Gastroesophageal sphincter (tissue), 3 donors: ENCODE measurements around the gene DNAH9.
"Not testable (repeated sequence)": the region's sequence is repeated elsewhere in the genome, so short reads cannot be mapped to it uniquely, and the experiment has no call there.

Source experiments
- EP300 ChIP-seq: sonication (generic); formaldehyde crosslinking; IDR thresholded peaks from one replicate; pipeline ENCODE4 v1.6.1; 2017; ENCODE audit warnings: antibody characterized with exemption, mild to moderate bottlenecking
- POLR2A ChIP-seq, 2 donors: fragments of 450-650 bp; IDR thresholded peaks; one replicate each; pipeline ENCODE4 v1.6.1; 2017; ENCODE audit warnings: antibody characterized with exemption in 2 of 2, mild to moderate bottlenecking in 2 of 2, moderate library complexity in 1 of 2
- TF ChIP-seq, protein P1 (sequence below), 4 experiments: fragments of 200-600 bp in 2 of 4; fragments of 450-650 bp in 2 of 4; sonication (generic) in 1 of 4; IDR thresholded peaks; one replicate each; pipeline ENCODE4 v1.5.1; 2017 to 2019; ENCODE audit warnings: antibody characterized with exemption in 4 of 4, mild to moderate bottlenecking in 2 of 4, moderate library complexity in 2 of 4

DNA sequence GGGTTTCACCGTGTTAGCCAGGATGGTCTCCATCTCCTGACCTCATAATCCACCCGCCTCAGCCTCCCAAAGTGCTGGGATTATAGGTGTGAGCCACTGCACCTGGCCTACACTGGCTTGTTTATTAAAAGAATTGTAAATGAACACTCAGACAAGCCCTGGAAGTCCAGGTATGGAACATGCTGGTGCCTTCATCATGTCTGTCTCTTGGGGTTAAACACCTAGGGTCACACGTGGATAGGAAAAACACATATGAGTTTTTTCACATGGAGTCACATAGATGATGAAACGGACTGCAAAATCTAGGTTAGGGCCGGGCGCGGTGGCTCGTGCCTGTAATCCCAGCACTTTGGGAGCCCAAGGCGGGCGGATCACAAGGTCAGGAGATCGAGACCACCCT, 344.8 kb downstream of the DNAH9 start:
- TF ChIP-seq, protein P1, sequence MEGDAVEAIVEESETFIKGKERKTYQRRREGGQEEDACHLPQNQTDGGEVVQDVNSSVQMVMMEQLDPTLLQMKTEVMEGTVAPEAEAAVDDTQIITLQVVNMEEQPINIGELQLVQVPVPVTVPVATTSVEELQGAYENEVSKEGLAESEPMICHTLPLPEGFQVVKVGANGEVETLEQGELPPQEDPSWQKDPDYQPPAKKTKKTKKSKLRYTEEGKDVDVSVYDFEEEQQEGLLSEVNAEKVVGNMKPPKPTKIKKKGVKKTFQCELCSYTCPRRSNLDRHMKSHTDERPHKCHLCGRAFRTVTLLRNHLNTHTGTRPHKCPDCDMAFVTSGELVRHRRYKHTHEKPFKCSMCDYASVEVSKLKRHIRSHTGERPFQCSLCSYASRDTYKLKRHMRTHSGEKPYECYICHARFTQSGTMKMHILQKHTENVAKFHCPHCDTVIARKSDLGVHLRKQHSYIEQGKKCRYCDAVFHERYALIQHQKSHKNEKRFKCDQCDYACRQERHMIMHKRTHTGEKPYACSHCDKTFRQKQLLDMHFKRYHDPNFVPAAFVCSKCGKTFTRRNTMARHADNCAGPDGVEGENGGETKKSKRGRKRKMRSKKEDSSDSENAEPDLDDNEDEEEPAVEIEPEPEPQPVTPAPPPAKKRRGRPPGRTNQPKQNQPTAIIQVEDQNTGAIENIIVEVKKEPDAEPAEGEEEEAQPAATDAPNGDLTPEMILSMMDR (IDR thresholded peaks at IDR 0.05) = not testable (repeated sequence)
- TF ChIP-seq EP300; POLR2A (IDR thresholded peaks at IDR 0.05): not testable (repeated sequence)
